Fibroblast of pulmonary artery (primary cell): ENCODE measurements around the gene ABTB2.

ENCODE experiments used
- DNase-seq: peaks from one replicate; pipeline ENCODE4 v3.0.0-alpha.2; 2010; ENCODE audit warnings: low read depth
- H3K4me3 ChIP-seq: replicated peaks from 2 replicates; pipeline ENCODE4 v1.5.1; 2011; ENCODE audit warnings: low read depth, mild to moderate bottlenecking, control low read depth, low read length, moderate library complexity
- CTCF ChIP-seq: IDR thresholded peaks from 2 replicates; pipeline ENCODE4 v1.5.1; 2011; ENCODE audit warnings: mild to moderate bottlenecking, control low read depth, low read length, inconsistent platforms; ENCODE audit errors: missing control alignments

ABTB2 gene

GRCh38 chr11:34337016-34337415 is 20.8 kb downstream of the ABTB2 start:
- no peak overlapping the region for H3K4me3 ChIP-seq
- no peak for DNase-seq

GRCh38 chr11:34335801-34336200 is 22.0 kb downstream of the ABTB2 start:
- no peak for TF ChIP-seq CTCF
- no peak overlapping the region for H3K4me3 ChIP-seq

More at GRCh38 chr11:34337016-34337415, 20.8 kb downstream of the ABTB2 start:
- TF ChIP-seq CTCF: no peak

GRCh38 chr11:34335331-34335730 is 22.5 kb downstream of the ABTB2 start:
- TF ChIP-seq CTCF: no peak
- no peak overlapping the region for H3K4me3 ChIP-seq
- DNase-seq: no peak

More at GRCh38 chr11:34335801-34336200, 22.0 kb downstream of the ABTB2 start:
- no peak for DNase-seq

GRCh38 chr11:34333787-34334186 is 24.0 kb downstream of the ABTB2 start:
- DNase-seq: no peak
- H3K4me3 ChIP-seq: no peak overlapping the region

GRCh38 chr11:34332524-34332923 is 25.3 kb downstream of the ABTB2 start:
- no peak for TF ChIP-seq CTCF
- H3K4me3 ChIP-seq: no peak overlapping the region
- no peak for DNase-seq

More at GRCh38 chr11:34333787-34334186, 24.0 kb downstream of the ABTB2 start:
- no peak for TF ChIP-seq CTCF

GRCh38 chr11:34331736-34332135 is 26.1 kb downstream of the ABTB2 start:
- no peak for DNase-seq
- TF ChIP-seq CTCF: no peak
- no peak overlapping the region for H3K4me3 ChIP-seq

- no peak for TF ChIP-seq CTCF
- peak; percentile 78 for DNase-seq
Measured at GRCh38 chr11:34331329-34331728, 26.5 kb downstream of the ABTB2 start.

More at GRCh38 chr11:34331329-34331728, 26.5 kb downstream of the ABTB2 start:
- H3K4me3 ChIP-seq: no peak overlapping the region
